Caki2 (cell line): ENCODE results near the gene NISCH. TPM values are rescaled to one million over a fixed set of nuclear protein-coding genes. Genes with fewer than 3 reads are reported as not detected.

Source experiments
- DNase-seq: peaks from one replicate; pipeline ENCODE4 v3.0.0-alpha.2; 2015; ENCODE audit warnings: low read depth
- in situ Hi-C: cut with HindIII; loops from 2 replicates; pipeline ENCODE4 v1.10.0; 2016; ENCODE audit warnings: low sequenced_read_pairs, low pct_unique_long_range_greater_than_20kb, mixed read lengths
- total RNA-seq: library from RNA; depleted of rRNA; stranded (reverse); fragments of >200 nt; shearing (Covaris generic); gene quantifications from 2 replicates; pipeline ENCODE4 v1.2.3, GENCODE V29; 2014; ENCODE audit warnings: low replicate concordance

NISCH gene
- total RNA-seq, 1 experiment from 2014 or later = 11.9 TPM

GRCh38 chr3:52483081-52483480 is 27.7 kb downstream of the NISCH start:
- DNase-seq = no peak
- in situ Hi-C loops = no loop called here

- DNase-seq = no peak
- in situ Hi-C loops = no loop called here
These were observed 28.4 kb downstream of the NISCH start for GRCh38 chr3:52483577-52484381.

- in situ Hi-C loops = no loop called here
- no peak for DNase-seq
These were observed 29.5 kb downstream of the NISCH start for GRCh38 chr3:52484680-52485461.

GRCh38 chr3:52487050-52487787 is 31.8 kb downstream of the NISCH start:
- in situ Hi-C loops = no loop called here
- DNase-seq = no peak

GRCh38 chr3:52487788-52488691 is 32.6 kb downstream of the NISCH start:
- in situ Hi-C loops = no loop called here
- DNase-seq = no peak

GRCh38 chr3:52488746-52489145 is 33.3 kb downstream of the NISCH start:
- no peak for DNase-seq
- in situ Hi-C loops = no loop called here

GRCh38 chr3:52489453-52489852 is 34.0 kb downstream of the NISCH start:
- DNase-seq = no peak
- in situ Hi-C loops = no loop called here

GRCh38 chr3:52490035-52490938 is 34.9 kb downstream of the NISCH start:
- in situ Hi-C loops = no loop called here
- DNase-seq = no peak

- no peak for DNase-seq
- in situ Hi-C loops = no loop called here
These were observed 35.6 kb downstream of the NISCH start for GRCh38 chr3:52490939-52491526.

- no peak for DNase-seq
- in situ Hi-C loops = no loop called here
These were observed 36.7 kb downstream of the NISCH start for GRCh38 chr3:52492059-52492458.

- DNase-seq = no peak
- in situ Hi-C loops = no loop called here
These were observed 38.0 kb downstream of the NISCH start for GRCh38 chr3:52493232-52494017.

GRCh38 chr3:52494445-52494844 is 39.0 kb downstream of the NISCH start:
- in situ Hi-C loops = no loop called here

GRCh38 chr3:52494886-52495495 is 39.6 kb downstream of the NISCH start, which contains the start of gene STAB1:
STAB1 (plus strand) TSS chr3:52495338; CDS start chr3:52495414, 76 bp downstream.
- in situ Hi-C loops = no loop called here
- DNase-seq = no peak

More at GRCh38 chr3:52494445-52494844, 39.0 kb downstream of the NISCH start:
- no peak for DNase-seq

GRCh38 chr3:52495777-52496602 is 40.6 kb downstream of the NISCH start:
- in situ Hi-C loops = no loop called here
- DNase-seq = no peak
